CD4-positive, alpha-beta T cell treated with Interleukin-6 at 100 ng/mL for 8 hours (primary cell): ENCODE results near the gene KCP.
"Not testable (repeated sequence)": the region's sequence is repeated elsewhere in the genome, so short reads cannot be mapped to it uniquely, and the experiment has no call there.

Source experiments
- DNase-seq: peaks from one replicate; pipeline ENCODE4 v3.0.0-alpha.2; 2020; ENCODE audit warnings: mixed read lengths, low spot score

Gene KCP

GRCh38 chr7:128921866-128922440, 11.4 kb upstream of the KCP start:
- DNase-seq: no peak

GRCh38 chr7:128920913-128921582, 10.5 kb upstream of the KCP start:
- no peak for DNase-seq

- no peak for DNase-seq
Observed at GRCh38 chr7:128919881-128920799, 9.6 kb upstream of the KCP start.

- no peak for DNase-seq
Observed at GRCh38 chr7:128919241-128919640, 8.7 kb upstream of the KCP start.

- DNase-seq: no peak
Observed at GRCh38 chr7:128918016-128918665, 7.6 kb upstream of the KCP start.

GRCh38 chr7:128917122-128917521, 6.6 kb upstream of the KCP start:
- no peak for DNase-seq

GRCh38 chr7:128916643-128916915, 6.1 kb upstream of the KCP start:
- no peak for DNase-seq

GRCh38 chr7:128915841-128916642, 5.5 kb upstream of the KCP start:
- DNase-seq: no peak

- DNase-seq: no peak
Observed at GRCh38 chr7:128915271-128915819, 4.8 kb upstream of the KCP start.

- no peak for DNase-seq
Observed at GRCh38 chr7:128914566-128915151, 4.2 kb upstream of the KCP start.

GRCh38 chr7:128913870-128914565, 3.5 kb upstream of the KCP start:
- DNase-seq: no peak

GRCh38 chr7:128912709-128913495, 2.4 kb upstream of the KCP start:
- DNase-seq: not testable (repeated sequence)

GRCh38 chr7:128912281-128912680, 1.8 kb upstream of the KCP start:
- no peak for DNase-seq

- no peak for DNase-seq
Observed at GRCh38 chr7:128911423-128912031, 1.0 kb upstream of the KCP start.

- DNase-seq: no peak
Observed at GRCh38 chr7:128909625-128910568, 612 bp downstream of the KCP start.

GRCh38 chr7:128908750-128909624, 1.5 kb downstream of the KCP start:
- DNase-seq: no peak
